ENCODE data around the gene MICU1.
"Not testable (repeated sequence)": the region's sequence is repeated elsewhere in the genome, so short reads cannot be mapped to it uniquely, and the experiment has no call there.

Gene MICU1

DNA sequence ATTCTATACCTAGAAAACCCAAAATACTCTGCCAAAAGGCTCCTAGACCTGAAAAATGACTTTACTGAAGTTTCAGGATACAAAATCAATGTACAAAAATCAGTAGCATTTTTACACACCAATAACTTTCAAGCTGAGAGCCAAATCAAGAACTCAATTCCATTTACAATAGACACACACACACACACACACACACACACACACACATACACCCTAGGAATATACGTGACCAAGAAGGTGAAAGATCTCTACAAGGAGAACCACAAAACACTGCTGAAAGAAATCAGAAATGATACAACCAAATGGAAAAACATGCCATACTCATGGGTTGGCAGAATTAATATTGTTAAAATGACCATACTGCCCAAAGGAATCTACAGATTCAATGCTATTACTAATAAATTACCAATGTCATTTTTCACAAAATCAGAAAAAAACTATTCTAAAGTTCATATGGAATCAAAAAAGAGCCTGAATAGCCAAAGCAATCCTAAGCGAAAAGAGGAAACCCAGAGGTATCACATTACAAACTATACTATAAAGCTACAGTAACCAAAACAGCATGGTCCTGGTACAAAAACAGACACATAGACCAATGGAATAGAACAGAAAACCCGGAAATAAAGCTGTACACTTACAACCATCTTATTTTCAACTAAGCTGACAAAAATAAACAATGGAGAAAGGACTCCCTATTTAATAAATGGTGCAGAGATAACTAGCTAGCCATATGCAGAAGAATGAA is 122.0 kb downstream of the MICU1 start:
- no peak for DNase-seq (ENCODE audit: low read depth)

GRCh38 chr10:72503241-72503640 is 122.6 kb downstream of the MICU1 start:
- DNase-seq (ENCODE audit: low read depth), result peak; percentile 85

DNA sequence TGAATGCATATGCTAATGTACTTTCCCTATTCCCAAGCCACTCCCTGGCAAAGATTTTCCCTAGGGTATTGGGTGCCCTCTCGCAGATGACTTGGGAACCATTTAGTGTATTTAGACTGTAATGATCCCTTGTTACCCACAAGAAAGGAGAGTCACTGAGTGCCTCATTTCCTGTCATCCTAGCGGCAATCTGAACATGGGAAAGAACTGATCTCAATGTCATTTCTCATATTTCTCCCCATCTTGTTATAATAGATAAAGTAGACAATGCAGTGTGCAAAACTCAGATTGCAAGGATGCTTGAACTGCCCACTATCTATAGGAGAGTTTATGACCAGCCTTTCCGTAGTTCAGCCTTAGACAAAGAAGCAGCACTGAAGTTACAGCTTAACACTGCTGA is 123.3 kb downstream of the MICU1 start:
- no peak for DNase-seq (ENCODE audit: low read depth)

- no peak for DNase-seq (ENCODE audit: low read depth)
These were observed 126.2 kb downstream of the MICU1 start for GRCh38 chr10:72499701-72500100.

- peak; percentile 51 for DNase-seq (ENCODE audit: low read depth)
These were observed 134.9 kb downstream of the MICU1 start for GRCh38 chr10:72490951-72491350.

DNA sequence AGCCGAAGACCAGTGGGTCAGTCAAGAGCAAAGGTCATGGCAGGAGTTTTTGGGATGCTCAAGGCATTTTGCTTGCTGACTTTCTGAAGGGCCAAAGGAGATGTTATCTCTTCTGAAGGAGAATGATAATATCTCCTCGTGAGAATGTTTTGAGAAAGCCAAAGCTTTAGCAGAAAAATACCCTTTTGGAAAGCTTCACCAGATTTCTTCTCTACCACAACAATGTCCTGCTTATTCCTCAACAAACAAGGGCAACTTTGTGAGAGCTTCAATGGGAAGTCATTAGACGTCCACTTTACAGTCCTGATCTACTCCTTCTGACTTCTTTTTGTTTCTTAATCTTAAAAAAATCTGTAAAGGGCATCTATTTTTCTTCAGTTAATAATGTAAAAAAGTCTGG is 138.4 kb downstream of the MICU1 start:
- DNase-seq (ENCODE audit: low read depth), result no peak

- DNase-seq (ENCODE audit: low read depth), result peak; percentile 54
These were observed 138.8 kb downstream of the MICU1 start for GRCh38 chr10:72487116-72487515.

GRCh38 chr10:72485701-72486100 is 140.2 kb downstream of the MICU1 start:
- DNase-seq (ENCODE audit: low read depth), result no peak

GRCh38 chr10:72484521-72484920 is 141.4 kb downstream of the MICU1 start:
- DNase-seq (ENCODE audit: low read depth), result no peak

- DNase-seq (ENCODE audit: low read depth), result peak; percentile 52
These were observed 142.4 kb downstream of the MICU1 start for GRCh38 chr10:72483471-72483870.

GRCh38 chr10:72480861-72481260 is 145.0 kb downstream of the MICU1 start:
- no peak for DNase-seq (ENCODE audit: low read depth)

DNA sequence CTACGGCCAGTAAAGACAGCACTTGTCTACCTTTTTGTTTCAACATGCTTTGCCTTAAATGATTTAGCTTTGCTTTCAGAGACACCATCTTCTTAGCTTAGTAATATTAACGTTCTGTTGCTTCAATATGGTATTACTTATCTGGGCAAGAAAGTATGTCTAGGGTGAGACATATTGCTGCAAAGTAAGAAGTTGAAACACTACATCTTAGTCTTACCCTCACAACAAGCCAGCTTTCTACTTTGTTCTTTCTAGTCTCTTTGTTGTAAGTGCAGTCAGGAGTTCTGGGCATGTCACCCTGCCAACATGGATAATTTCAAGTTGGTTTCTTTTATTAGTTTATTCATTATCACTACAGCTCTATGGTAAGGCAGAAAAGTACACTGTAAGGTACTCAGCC is 148.4 kb downstream of the MICU1 start:
- no peak for DNase-seq (ENCODE audit: low read depth)

- DNase-seq (ENCODE audit: low read depth), result no peak
These were observed 153.6 kb downstream of the MICU1 start for GRCh38 chr10:72472306-72472705.

GRCh38 chr10:72470666-72471065 is 155.2 kb downstream of the MICU1 start:
- DNase-seq (ENCODE audit: low read depth), result no peak

DNA sequence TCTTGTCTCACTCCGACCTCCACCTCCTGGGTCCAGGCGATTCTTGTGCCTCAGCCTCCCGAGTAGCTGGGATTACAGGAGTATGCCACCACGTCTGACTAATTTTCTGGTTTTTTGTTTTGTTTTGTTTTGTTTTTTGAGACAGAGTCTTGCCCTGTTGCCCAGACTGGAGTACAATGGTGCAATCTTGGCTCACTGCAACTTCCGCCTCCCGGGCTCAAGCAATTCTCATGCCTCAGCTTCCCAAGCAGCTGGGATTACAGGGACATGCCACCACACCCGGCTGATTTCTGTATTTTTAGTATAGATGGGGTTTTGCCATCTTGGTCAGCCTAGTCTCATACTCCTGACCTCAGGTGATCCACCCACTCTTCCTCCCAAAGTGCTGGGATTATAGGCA is 158.8 kb downstream of the MICU1 start:
- not testable (repeated sequence) for DNase-seq (ENCODE audit: low read depth)

DNA sequence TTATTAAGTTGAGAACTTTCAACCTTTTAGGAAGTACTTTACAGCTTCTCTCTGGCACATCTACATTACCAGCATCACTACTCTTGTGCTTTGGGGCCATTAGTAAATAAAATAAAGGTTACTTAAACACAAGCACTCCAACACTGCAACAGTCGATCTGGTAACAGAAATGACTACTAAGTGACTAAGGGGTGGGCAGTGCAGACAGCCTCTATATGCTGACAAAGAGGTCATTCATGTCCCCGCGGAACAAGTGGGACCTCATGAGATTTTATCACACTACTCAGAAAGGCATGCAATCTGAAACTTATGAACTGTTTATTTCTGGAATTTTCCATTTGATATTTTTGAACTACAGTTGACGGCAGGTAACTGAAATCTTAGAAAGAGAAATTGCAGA is 159.9 kb downstream of the MICU1 start:
- DNase-seq (ENCODE audit: low read depth), result no peak

DNA sequence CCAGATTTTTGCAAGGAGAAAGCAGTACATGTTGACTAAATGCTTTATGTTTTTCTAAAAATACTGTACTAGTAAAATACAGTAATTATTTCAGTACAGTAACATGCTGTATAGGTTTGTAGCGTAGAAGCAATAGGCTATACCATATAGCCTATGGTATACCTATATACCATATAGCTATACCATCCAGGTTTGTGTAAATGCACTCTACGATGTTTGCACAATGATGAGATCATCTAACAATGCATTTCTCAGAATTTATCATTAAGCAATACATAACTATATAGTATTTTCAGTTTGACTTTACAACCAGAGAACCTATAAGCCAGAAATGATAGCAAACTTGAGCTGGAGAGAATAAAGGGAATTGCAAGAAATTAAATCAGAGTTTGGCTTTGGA is 161.4 kb downstream of the MICU1 start:
- no peak for DNase-seq (ENCODE audit: low read depth)

DNA sequence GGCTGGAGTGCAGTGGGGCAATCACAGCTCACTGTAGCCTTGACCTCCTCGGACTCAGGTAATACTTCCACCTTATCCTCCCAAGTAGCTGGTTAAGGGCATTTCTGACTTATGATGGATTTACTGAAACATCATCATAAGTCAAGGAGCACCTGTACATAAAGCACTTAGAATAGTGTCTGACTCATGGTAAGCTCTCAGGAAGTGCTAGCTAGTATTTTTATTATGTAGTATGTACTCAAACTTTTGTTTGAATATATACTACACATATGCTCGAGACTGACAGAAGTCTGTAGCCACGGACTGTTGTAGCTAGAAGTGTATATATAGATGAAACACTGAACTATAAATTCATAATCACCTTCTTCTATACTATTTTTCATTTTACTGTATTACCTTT is 163.6 kb downstream of the MICU1 start:
- DNase-seq (ENCODE audit: low read depth), result no peak

- DNase-seq (ENCODE audit: low read depth), result no peak
These were observed 164.8 kb downstream of the MICU1 start for GRCh38 chr10:72461085-72461484.

DNA sequence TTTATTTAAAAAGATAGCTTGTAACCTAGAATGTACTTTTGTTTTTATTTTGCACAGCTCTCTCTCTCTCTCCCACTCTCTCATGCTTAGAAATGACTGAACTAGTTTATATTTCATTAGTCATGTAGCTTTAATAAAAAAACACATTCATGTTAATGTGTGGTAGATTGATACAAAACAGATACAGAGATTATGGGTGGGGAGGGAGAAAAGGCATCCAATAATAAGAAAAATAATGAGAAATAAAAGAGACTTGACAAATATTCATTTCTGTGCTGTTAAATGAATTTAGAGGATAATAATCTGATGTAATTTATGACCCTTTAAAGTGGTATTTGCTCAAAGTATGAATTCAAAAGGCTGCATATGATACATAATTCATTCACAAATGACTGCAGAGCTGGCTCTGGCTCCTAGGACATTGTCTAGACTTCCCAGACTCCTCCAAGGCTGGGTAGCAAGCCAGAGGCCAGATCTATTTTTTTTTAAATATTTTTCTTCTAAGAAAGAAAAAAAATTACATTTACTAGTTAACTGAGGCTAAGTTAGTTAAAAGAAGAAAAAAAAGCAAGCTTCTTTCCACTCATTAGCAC is 165.5 kb downstream of the MICU1 start:
- no peak for DNase-seq (ENCODE audit: low read depth)

- no peak for DNase-seq (ENCODE audit: low read depth)
These were observed 166.6 kb downstream of the MICU1 start for GRCh38 chr10:72459301-72459700.

GRCh38 chr10:72455889-72456595 is 169.8 kb downstream of the MICU1 start:
- DNase-seq (ENCODE audit: low read depth), result no peak

GRCh38 chr10:72449941-72450441 is 175.9 kb downstream of the MICU1 start:
- DNase-seq (ENCODE audit: low read depth), result no peak
